Liver (tissue), 9 donors: ENCODE data around the gene CCR7. TPM values are rescaled to one million over a fixed set of nuclear protein-coding genes. Genes with fewer than 3 reads are reported as not detected.

Experiments used
- DNase-seq: peaks from one replicate; pipeline ENCODE4 v3.0.0-alpha.2; 2017; ENCODE audit warnings: low spot score
- H3K27ac ChIP-seq, 2 donors: one replicate each; pipeline ENCODE4 v1.7.0; 2013; ENCODE audit warnings: inconsistent platforms in 2 of 2, low read length in 2 of 2, control low read depth in 1 of 2, low read depth in 1 of 2, mild to moderate bottlenecking in 1 of 2
- H3K27me3 ChIP-seq, 4 donors: one replicate each; pipeline versions ENCODE4 v1.6.1 to v1.7.0; 2013; ENCODE audit warnings: low read length in 3 of 4, inconsistent platforms in 1 of 4, mild to moderate bottlenecking in 1 of 4, moderate library complexity in 1 of 4; ENCODE audit not compliant: control insufficient read depth in 4 of 4, insufficient read depth in 4 of 4
- H3K36me3 ChIP-seq, 4 donors: one replicate each; pipeline versions ENCODE4 v1.6.1 to v1.7.0; 2013; ENCODE audit warnings: low read length in 3 of 4, mild to moderate bottlenecking in 3 of 4, low read depth in 1 of 4, moderate library complexity in 1 of 4; ENCODE audit not compliant: control insufficient read depth in 4 of 4, insufficient read depth in 3 of 4
- H3K4me1 ChIP-seq, 4 donors: one replicate each; pipeline versions ENCODE4 v1.6.1 to v1.7.0; 2013; ENCODE audit warnings: low read length in 3 of 4, mild to moderate bottlenecking in 3 of 4, moderate library complexity in 1 of 4; ENCODE audit not compliant: control insufficient read depth in 4 of 4, insufficient read depth in 4 of 4
- H3K4me3 ChIP-seq, 3 donors: one replicate each; pipeline versions ENCODE4 v1.6.1 to v1.7.0; 2013; ENCODE audit warnings: low read length in 3 of 3, control low read depth in 1 of 3, low read depth in 1 of 3, mild to moderate bottlenecking in 1 of 3
- H3K9ac ChIP-seq, 2 donors: one replicate each; pipeline ENCODE4 v1.7.0; 2013; ENCODE audit warnings: low read length in 2 of 2, mild to moderate bottlenecking in 2 of 2, moderate library complexity in 2 of 2, control low read depth in 1 of 2, low read depth in 1 of 2
- H3K9me3 ChIP-seq, 4 donors: one replicate each; pipeline versions ENCODE4 v1.6.1 to v1.7.0; 2013; ENCODE audit warnings: low read length in 3 of 4; ENCODE audit not compliant: control insufficient read depth in 4 of 4
- FOXA2 ChIP-seq: IDR thresholded peaks from 2 replicates; pipeline ENCODE4 v1.6.1; 2016; ENCODE audit warnings: antibody characterized with exemption
- GABPA ChIP-seq, 2 donors: IDR thresholded peaks in 1 of 2; conservative IDR thresholded peaks in 1 of 2; 2 replicates each; pipeline ENCODE4 v1.6.1; 2016; ENCODE audit warnings: antibody characterized with exemption in 2 of 2, mild to moderate bottlenecking in 1 of 2, moderate library complexity in 1 of 2
- HNF4A ChIP-seq, 2 donors: conservative IDR thresholded peaks; 2 replicates each; pipeline ENCODE4 v1.6.1; 2016; ENCODE audit warnings: antibody characterized with exemption in 2 of 2, mild to moderate bottlenecking in 2 of 2
- HNF4G ChIP-seq: IDR thresholded peaks from 2 replicates; pipeline ENCODE4 v1.6.1; 2016; ENCODE audit warnings: antibody characterized with exemption
- JUND ChIP-seq, 2 donors: IDR thresholded peaks; 2 replicates each; pipeline ENCODE4 v1.6.1; 2016; ENCODE audit warnings: antibody characterized with exemption in 2 of 2
- NR2F2 ChIP-seq: IDR thresholded peaks from 2 replicates; pipeline ENCODE4 v1.6.1; 2016; ENCODE audit warnings: antibody characterized with exemption
- RAD21 ChIP-seq, 2 donors: IDR thresholded peaks; 2 replicates each; pipeline ENCODE4 v1.6.1; 2016; ENCODE audit warnings: antibody characterized with exemption in 2 of 2, mild to moderate bottlenecking in 2 of 2
- RXRA ChIP-seq, 2 donors: IDR thresholded peaks; 2 replicates each; pipeline ENCODE4 v1.6.1; 2017 to 2018; ENCODE audit warnings: antibody characterized with exemption in 2 of 2, mild to moderate bottlenecking in 1 of 2
- SP1 ChIP-seq: IDR thresholded peaks from 2 replicates; pipeline ENCODE4 v1.6.1; 2018; ENCODE audit warnings: antibody characterized with exemption, mild to moderate bottlenecking
- TAF1 ChIP-seq: conservative IDR thresholded peaks from 2 replicates; pipeline ENCODE4 v1.6.1; 2016; ENCODE audit warnings: antibody characterized with exemption, mild to moderate bottlenecking
- YY1 ChIP-seq: IDR thresholded peaks from 2 replicates; pipeline ENCODE4 v1.6.1; 2016; ENCODE audit warnings: antibody characterized with exemption, mild to moderate bottlenecking
- ZBTB33 ChIP-seq: IDR thresholded peaks from 2 replicates; pipeline ENCODE4 v1.6.1; 2016; ENCODE audit warnings: antibody characterized with exemption
- WGBS: extraction: QIAGEN DNeasy Blood & Tissue Kit; methylation state at CpG from one replicate; pipeline ENCODE4 v1.1.7; 2013; 5-methylcytosine and 5-hydroxymethylcytosine counted together
- polyA plus RNA-seq, 2 donors: library from polyadenylated mRNA; stranded (reverse) in 1 of 2; unstranded in 1 of 2; fragments of 200-250 nt in 1 of 2; fragments of >200 nt in 1 of 2; fragmentation: Nextera tagmentation in 1 of 2; extraction: Ambion mirVana in 1 of 2; gene quantifications; one replicate each; pipeline versions ENCODE4 v1.2.1 to v1.2.3, GENCODE V29; 2013 to 2015
- total RNA-seq, 2 donors: library from RNA; depleted of rRNA; stranded (reverse); fragments of >200 nt; gene quantifications; one replicate each; pipeline ENCODE4 v1.2.3, GENCODE V29; 2014
- TF ChIP-seq, protein P1 (sequence below): fragments of 150-350 bp; IDR thresholded peaks from 2 replicates; pipeline ENCODE4 v1.5.1; 2017; ENCODE audit warnings: improper control_type of control experiment, low read depth, low read length; ENCODE audit not compliant: missing input control
- TF ChIP-seq, protein P2 (sequence below): IDR thresholded peaks from 2 replicates; pipeline ENCODE4 v1.6.1; 2016; ENCODE audit warnings: antibody characterized with exemption, mild to moderate bottlenecking
- TF ChIP-seq, protein P3 (sequence below): IDR thresholded peaks from 2 replicates; pipeline ENCODE4 v1.6.1; 2016; ENCODE audit warnings: antibody characterized with exemption
- donor health status: healthy.
- donor health status: healthy.
- donor health status: healthy.
- donor health status: healthy.
- donor health status: healthy.

Gene CCR7
- total and polyA plus RNA-seq, 4 donors: 0.08 to 0.89 (median 0.28) TPM

DNA sequence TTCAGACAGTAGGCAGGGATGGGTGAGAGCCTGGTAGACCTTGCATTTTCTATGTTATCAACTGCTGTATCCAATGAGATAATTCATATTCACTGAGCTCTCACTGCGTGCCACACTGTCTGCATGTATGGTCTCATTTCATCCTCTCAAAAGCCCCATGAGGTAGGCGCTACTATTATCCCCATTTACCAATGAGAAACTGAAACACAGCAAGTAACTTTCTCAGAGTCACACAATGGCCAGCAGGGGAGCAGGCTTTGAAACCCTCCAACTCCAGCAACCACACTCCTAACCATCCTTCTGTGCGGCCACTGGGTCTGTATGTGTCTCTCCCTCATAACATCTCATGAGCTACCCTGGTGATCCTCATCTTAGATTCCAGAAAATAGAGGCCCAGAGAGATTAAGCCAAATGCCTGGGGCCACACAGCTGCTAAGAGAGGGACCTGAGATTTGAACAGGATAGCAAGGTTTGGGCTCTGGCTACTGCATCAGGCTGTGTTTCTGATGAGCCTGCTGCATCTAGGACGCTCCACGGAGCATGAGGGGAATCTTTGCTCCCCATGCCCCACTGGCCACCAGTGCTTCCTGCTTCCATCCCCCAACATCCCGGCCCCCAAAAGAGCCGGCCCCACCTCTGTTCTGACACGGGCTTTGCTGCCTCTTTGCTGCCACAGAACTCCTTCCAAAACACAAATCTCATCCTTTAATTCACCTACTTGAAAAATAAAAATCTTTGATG lies 3.2 kb downstream of the CCR7 start:
- DNase-seq: no peak
- Histone ChIP-seq H3K36me3 (no peaks in the 10 kb centered on the region), H3K9ac (no peak overlapping the region), H3K27ac (no peak overlapping the region), H3K9me3 (no peaks in the 10 kb centered on the region), H3K4me3 (no peak overlapping the region), H3K4me1 (peaks cover 2 to 12% (median 7%) of the 10 kb centered on the region in 4 donors), H3K27me3 (no peaks in the 10 kb centered on the region)
- WGBS: 83% methylated on average over 8 of the region's 8 CpGs
- TF ChIP-seq HNF4A (conservative IDR thresholded peaks at IDR 0.05) (no peak), RAD21 (IDR thresholded peaks at IDR 0.05) (peak in 1 of 2 donors; percentile 4)

DNA sequence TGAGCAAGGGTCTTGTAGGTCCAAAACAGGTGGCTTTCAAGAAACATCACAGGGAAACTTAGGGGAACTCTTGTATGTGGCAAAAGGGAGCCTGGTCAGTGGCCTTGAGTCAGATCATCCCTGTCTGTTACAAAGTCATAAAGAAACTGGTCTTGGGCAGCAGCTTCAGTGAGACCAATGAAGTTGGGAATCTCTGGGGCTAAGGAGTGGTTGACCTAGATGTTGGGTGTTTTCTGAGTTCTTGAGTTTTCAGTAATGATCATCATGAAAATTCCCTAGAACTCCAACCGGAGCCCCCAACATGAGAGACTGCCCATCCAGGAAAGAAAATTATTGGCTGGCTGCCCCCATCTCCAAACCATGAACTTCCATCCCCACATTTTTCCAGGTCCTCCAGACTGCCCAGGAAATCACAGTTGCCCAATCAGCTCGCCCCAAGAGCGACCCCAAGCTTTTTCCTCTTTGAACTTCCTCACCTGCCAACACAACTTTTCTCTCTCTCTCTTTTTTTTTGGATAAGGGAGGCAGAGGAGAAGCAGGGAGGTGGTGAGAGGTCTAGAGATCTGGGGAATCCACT lies 3.9 kb downstream of the CCR7 start:
- DNase-seq: no peak

More for the DNA sequence above, 3.9 kb downstream of the CCR7 start:
- H3K27ac ChIP-seq: no peak overlapping the region
- 82% methylated on average over 3 of the region's 3 CpGs for WGBS
- no peaks in the 10 kb centered on the region for H3K36me3 ChIP-seq
- no peak overlapping the region for H3K4me3 ChIP-seq
- H3K27me3 ChIP-seq: no peaks in the 10 kb centered on the region
- H3K9me3 ChIP-seq: no peaks in the 10 kb centered on the region
- no peak overlapping the region for H3K9ac ChIP-seq
- TF ChIP-seq YY1: no peak
- TF ChIP-seq RAD21 (IDR thresholded peaks at IDR 0.05): no peak
- TF ChIP-seq RXRA (IDR thresholded peaks at IDR 0.05): no peak
- TF ChIP-seq HNF4A (conservative IDR thresholded peaks at IDR 0.05): no peak
- TF ChIP-seq, protein P1, sequence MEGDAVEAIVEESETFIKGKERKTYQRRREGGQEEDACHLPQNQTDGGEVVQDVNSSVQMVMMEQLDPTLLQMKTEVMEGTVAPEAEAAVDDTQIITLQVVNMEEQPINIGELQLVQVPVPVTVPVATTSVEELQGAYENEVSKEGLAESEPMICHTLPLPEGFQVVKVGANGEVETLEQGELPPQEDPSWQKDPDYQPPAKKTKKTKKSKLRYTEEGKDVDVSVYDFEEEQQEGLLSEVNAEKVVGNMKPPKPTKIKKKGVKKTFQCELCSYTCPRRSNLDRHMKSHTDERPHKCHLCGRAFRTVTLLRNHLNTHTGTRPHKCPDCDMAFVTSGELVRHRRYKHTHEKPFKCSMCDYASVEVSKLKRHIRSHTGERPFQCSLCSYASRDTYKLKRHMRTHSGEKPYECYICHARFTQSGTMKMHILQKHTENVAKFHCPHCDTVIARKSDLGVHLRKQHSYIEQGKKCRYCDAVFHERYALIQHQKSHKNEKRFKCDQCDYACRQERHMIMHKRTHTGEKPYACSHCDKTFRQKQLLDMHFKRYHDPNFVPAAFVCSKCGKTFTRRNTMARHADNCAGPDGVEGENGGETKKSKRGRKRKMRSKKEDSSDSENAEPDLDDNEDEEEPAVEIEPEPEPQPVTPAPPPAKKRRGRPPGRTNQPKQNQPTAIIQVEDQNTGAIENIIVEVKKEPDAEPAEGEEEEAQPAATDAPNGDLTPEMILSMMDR: no peak
- no peak for TF ChIP-seq NR2F2
- TF ChIP-seq GABPA (IDR thresholded peaks at IDR 0.05 in 1 of 2, conservative IDR thresholded peaks at IDR 0.05 in 1 of 2): no peak
- TF ChIP-seq JUND (IDR thresholded peaks at IDR 0.05): no peak
- TF ChIP-seq TAF1: no peak
- no peak for TF ChIP-seq SP1
- no peak for TF ChIP-seq HNF4G
- TF ChIP-seq ZBTB33: no peak
- TF ChIP-seq, protein P2, sequence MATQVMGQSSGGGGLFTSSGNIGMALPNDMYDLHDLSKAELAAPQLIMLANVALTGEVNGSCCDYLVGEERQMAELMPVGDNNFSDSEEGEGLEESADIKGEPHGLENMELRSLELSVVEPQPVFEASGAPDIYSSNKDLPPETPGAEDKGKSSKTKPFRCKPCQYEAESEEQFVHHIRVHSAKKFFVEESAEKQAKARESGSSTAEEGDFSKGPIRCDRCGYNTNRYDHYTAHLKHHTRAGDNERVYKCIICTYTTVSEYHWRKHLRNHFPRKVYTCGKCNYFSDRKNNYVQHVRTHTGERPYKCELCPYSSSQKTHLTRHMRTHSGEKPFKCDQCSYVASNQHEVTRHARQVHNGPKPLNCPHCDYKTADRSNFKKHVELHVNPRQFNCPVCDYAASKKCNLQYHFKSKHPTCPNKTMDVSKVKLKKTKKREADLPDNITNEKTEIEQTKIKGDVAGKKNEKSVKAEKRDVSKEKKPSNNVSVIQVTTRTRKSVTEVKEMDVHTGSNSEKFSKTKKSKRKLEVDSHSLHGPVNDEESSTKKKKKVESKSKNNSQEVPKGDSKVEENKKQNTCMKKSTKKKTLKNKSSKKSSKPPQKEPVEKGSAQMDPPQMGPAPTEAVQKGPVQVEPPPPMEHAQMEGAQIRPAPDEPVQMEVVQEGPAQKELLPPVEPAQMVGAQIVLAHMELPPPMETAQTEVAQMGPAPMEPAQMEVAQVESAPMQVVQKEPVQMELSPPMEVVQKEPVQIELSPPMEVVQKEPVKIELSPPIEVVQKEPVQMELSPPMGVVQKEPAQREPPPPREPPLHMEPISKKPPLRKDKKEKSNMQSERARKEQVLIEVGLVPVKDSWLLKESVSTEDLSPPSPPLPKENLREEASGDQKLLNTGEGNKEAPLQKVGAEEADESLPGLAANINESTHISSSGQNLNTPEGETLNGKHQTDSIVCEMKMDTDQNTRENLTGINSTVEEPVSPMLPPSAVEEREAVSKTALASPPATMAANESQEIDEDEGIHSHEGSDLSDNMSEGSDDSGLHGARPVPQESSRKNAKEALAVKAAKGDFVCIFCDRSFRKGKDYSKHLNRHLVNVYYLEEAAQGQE: no peak
- TF ChIP-seq, protein P3, sequence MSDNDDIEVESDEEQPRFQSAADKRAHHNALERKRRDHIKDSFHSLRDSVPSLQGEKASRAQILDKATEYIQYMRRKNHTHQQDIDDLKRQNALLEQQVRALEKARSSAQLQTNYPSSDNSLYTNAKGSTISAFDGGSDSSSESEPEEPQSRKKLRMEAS: no peak
- TF ChIP-seq FOXA2: no peak
- H3K4me1 ChIP-seq: peaks cover 4 to 12% (median 7%) of the 10 kb centered on the region in 4 donors
